IMR-90 (cell line): Measurements from ENCODE around the gene ABHD3. TPM values are rescaled to one million over a fixed set of nuclear protein-coding genes. Genes with fewer than 3 reads are reported as not detected.

ENCODE experiments used
- ATAC-seq: fragments of 200-7000 bp; cut with Tn5 transposase; 2 replicates; pipeline ENCODE4 v1.9.1; 2020; ENCODE audit warnings: low read depth, mild to moderate bottlenecking, moderate library complexity
- BruUV-seq: library from RNA; stranded (reverse); fragments of 400-500 nt; replicated peaks from 2 replicates; lab custom pipeline; 2021; lab: Mats Ljungman, UMichigan
- CTCF ChIA-PET: fragments of 300-600 bp; formaldehyde crosslinking; extraction: SDS; loops from one replicate; lab custom pipeline; 2021; ENCODE audit warnings: antibody characterized with exemption; lab: Yijun Ruan, JAX
- POLR2A ChIA-PET: fragments of 300-600 bp; sonication (Branson Sonifier 250); formaldehyde crosslinking; loops from one replicate; lab custom pipeline; 2022; ENCODE audit warnings: antibody characterized with exemption; ENCODE audit not compliant: unreplicated experiment; lab: Charles Lee
- DNase-seq: peaks from one replicate; pipeline ENCODE4 v3.0.0; 2013
- H2AFZ ChIP-seq: replicated peaks from 2 replicates; pipeline ENCODE3; 2013; ENCODE audit warnings: low read length, mild to moderate bottlenecking; ENCODE audit not compliant: poor library complexity
- H2AK5ac ChIP-seq: 2 replicates; pipeline ENCODE4 v1.6.1; 2013; ENCODE audit warnings: low read depth, low read length, inconsistent platforms
- H2AK9ac ChIP-seq: replicated peaks from 2 replicates; pipeline ENCODE3; 2013; ENCODE audit warnings: mild to moderate bottlenecking, low read depth, low read length, moderate library complexity; ENCODE audit not compliant: poor library complexity
- H2BK120ac ChIP-seq: 2 replicates; pipeline ENCODE4 v1.6.1; 2013; ENCODE audit warnings: low read depth, low read length, inconsistent platforms
- H2BK15ac ChIP-seq: 3 replicates; pipeline ENCODE4 v1.6.1; 2013; ENCODE audit warnings: low read depth, low read length, inconsistent platforms
- H2BK20ac ChIP-seq: 2 replicates; pipeline ENCODE4 v1.6.1; 2013; ENCODE audit warnings: low read depth, mild to moderate bottlenecking, inconsistent platforms, low read length, moderate library complexity
- H2BK5ac ChIP-seq: 2 replicates; pipeline ENCODE4 v1.6.1; 2013; ENCODE audit warnings: mild to moderate bottlenecking, low read depth, low read length, inconsistent platforms; ENCODE audit not compliant: poor library complexity, severe bottlenecking
- H3K14ac ChIP-seq: replicated peaks from 2 replicates; pipeline ENCODE4 v1.6.1; 2013; ENCODE audit warnings: low read depth, low read length, inconsistent platforms
- H3K18ac ChIP-seq: 2 replicates; pipeline ENCODE4 v1.6.1; 2013; ENCODE audit warnings: low read depth, low read length, control low read depth
- H3K23ac ChIP-seq: 2 replicates; pipeline ENCODE4 v1.6.1; 2013; ENCODE audit warnings: low read depth, low read length, inconsistent platforms
- H3K27ac ChIP-seq: 2 replicates; pipeline ENCODE4 v1.5.1; 2013; ENCODE audit warnings: mild to moderate bottlenecking, control low read depth, low read length; ENCODE audit not compliant: insufficient read depth
- H3K27me3 ChIP-seq: 2 replicates; pipeline ENCODE4 v1.6.1; 2013; ENCODE audit warnings: low read length; ENCODE audit not compliant: control insufficient read depth, insufficient read depth
- H3K36me3 ChIP-seq: 2 replicates; pipeline ENCODE4 v1.6.1; 2013; ENCODE audit warnings: low read length, mixed read lengths; ENCODE audit not compliant: control insufficient read depth, insufficient read depth
- H3K4ac ChIP-seq: 2 replicates; pipeline ENCODE4 v1.6.1; 2013; ENCODE audit warnings: low read depth, low read length, inconsistent platforms
- H3K4me1 ChIP-seq: 2 replicates; pipeline ENCODE4 v1.6.1; 2013; ENCODE audit warnings: low read length, mixed read lengths; ENCODE audit not compliant: control insufficient read depth, insufficient read depth
- H3K4me2 ChIP-seq: 2 replicates; pipeline ENCODE4 v1.6.1; 2013; ENCODE audit warnings: low read depth, mild to moderate bottlenecking, control low read depth, low read length, moderate library complexity
- H3K4me3 ChIP-seq: 2 replicates; pipeline ENCODE4 v1.5.1; 2013; ENCODE audit warnings: low read depth, mild to moderate bottlenecking, control low read depth, low read length, moderate library complexity; ENCODE audit not compliant: insufficient read depth
- H3K56ac ChIP-seq: 2 replicates; pipeline ENCODE4 v1.6.1; 2013; ENCODE audit warnings: low read length, inconsistent platforms; ENCODE audit not compliant: insufficient read depth; ENCODE audit errors: extremely low read depth
- H3K79me1 ChIP-seq, 2 experiments: 2 replicates each; pipeline ENCODE4 v1.6.1; 2013; ENCODE audit warnings: low read length in 2 of 2, inconsistent platforms in 1 of 2, low read depth in 1 of 2
- H3K9ac ChIP-seq: 2 replicates; pipeline ENCODE4 v1.6.1; 2013; ENCODE audit warnings: low read depth, low read length, control low read depth
- H3K9me1 ChIP-seq: 2 replicates; pipeline ENCODE4 v1.6.1; 2013; ENCODE audit warnings: low read length, inconsistent platforms; ENCODE audit not compliant: insufficient read depth
- H3K9me3 ChIP-seq: 2 replicates; pipeline ENCODE4 v1.6.1; 2013; ENCODE audit warnings: low read length; ENCODE audit not compliant: control insufficient read depth, insufficient read depth
- H4K20me1 ChIP-seq: 2 replicates; pipeline ENCODE4 v1.6.1; 2013; ENCODE audit warnings: low read length, inconsistent platforms; ENCODE audit not compliant: insufficient read depth
- H4K5ac ChIP-seq: 2 replicates; pipeline ENCODE4 v1.6.1; 2013; ENCODE audit warnings: mild to moderate bottlenecking, low read depth, low read length, control low read depth
- H4K8ac ChIP-seq, 2 experiments: 2 replicates each; pipeline ENCODE4 v1.6.1; 2013; ENCODE audit warnings: low read depth in 2 of 2, low read length in 2 of 2, control low read depth in 1 of 2, inconsistent platforms in 1 of 2
- H4K91ac ChIP-seq: 2 replicates; pipeline ENCODE4 v1.6.1; 2013; ENCODE audit warnings: low read depth, low read length, inconsistent platforms; ENCODE audit not compliant: insufficient read depth
- CEBPB ChIP-seq: IDR thresholded peaks from 2 replicates; pipeline ENCODE4 v1.6.1; 2012; ENCODE audit warnings: low read depth, low read length, improper control_type of control experiment
- MAZ ChIP-seq: IDR thresholded peaks from 2 replicates; pipeline ENCODE4 v1.6.1; 2012; ENCODE audit warnings: low read depth, mild to moderate bottlenecking, low read length, improper control_type of control experiment, moderate library complexity, borderline replicate concordance
- NFE2L2 ChIP-seq: fragments of 150-350 bp; IDR thresholded peaks from 2 replicates; pipeline ENCODE4 v1.6.1; 2016; ENCODE audit warnings: low read depth, mild to moderate bottlenecking, low read length
- POLR2A ChIP-seq: IDR thresholded peaks from 2 replicates; pipeline ENCODE4 v1.6.1; 2012; ENCODE audit warnings: mild to moderate bottlenecking, low read depth, low read length
- RCOR1 ChIP-seq: IDR thresholded peaks from 2 replicates; pipeline ENCODE4 v1.6.1; 2012; ENCODE audit warnings: mild to moderate bottlenecking, low read length, improper control_type of control experiment; ENCODE audit not compliant: insufficient replicate concordance
- RFX5 ChIP-seq: IDR thresholded peaks from 2 replicates; pipeline ENCODE4 v1.8.0; 2012; ENCODE audit warnings: low read depth, mild to moderate bottlenecking, low read length, moderate library complexity
- WGBS, 2 experiments: methylation state at CpG; one replicate each; pipeline versions ENCODE4 v1.1.5 to v1.1.7; 2013; ENCODE audit warnings: missing lambda C conversion rate in 2 of 2; ENCODE audit not compliant: insufficient read length in 1 of 2; ENCODE audit errors: extremely low coverage in 2 of 2; 5-methylcytosine and 5-hydroxymethylcytosine counted together
- dilution Hi-C: fragments of 300-500 bp; cut with HindIII; formaldehyde crosslinking; loops from one replicate; pipeline ENCODE4 v1.14.3; 2018; ENCODE audit warnings: low sequenced_read_pairs; ENCODE audit not compliant: unreplicated experiment
- in situ Hi-C: fragments of 300-500 bp; cut with MboI; formaldehyde crosslinking; loops from 3 replicates; pipeline ENCODE4 v1.14.3; 2019; ENCODE audit warnings: low sequenced_read_pairs, inconsistent platforms, mixed read lengths
- intact Hi-C: fragments of 100-400 bp; cut with micrococcal nuclease; formaldehyde crosslinking; loops from 2 replicates; pipeline ENCODE4 v1.10.0; 2022
- polyA plus RNA-seq, 3 experiments: library from polyadenylated mRNA; depleted of rRNA; stranded (reverse); fragments of >200 nt; gene quantifications; 2 replicates each; pipeline ENCODE4 v1.2.3, GENCODE V29; 2012; ENCODE audit warnings: low replicate concordance in 1 of 3
- total RNA-seq: library from RNA; depleted of rRNA; stranded (reverse); fragments of >200 nt; gene quantifications from 2 replicates; pipeline ENCODE4 v1.2.3, GENCODE V29; 2012
- TF ChIP-seq, protein P1 (sequence below): fragments of 150-350 bp; IDR thresholded peaks from 2 replicates; pipeline ENCODE4 v1.6.1; 2017; ENCODE audit warnings: mild to moderate bottlenecking, antibody characterized with exemption, low read length, low read depth

ABHD3 gene
- total and polyA plus RNA-seq, 2 of the 4 experiments (the other 2 are of a cell fraction) = 4.5 to 5.5 TPM

DNA sequence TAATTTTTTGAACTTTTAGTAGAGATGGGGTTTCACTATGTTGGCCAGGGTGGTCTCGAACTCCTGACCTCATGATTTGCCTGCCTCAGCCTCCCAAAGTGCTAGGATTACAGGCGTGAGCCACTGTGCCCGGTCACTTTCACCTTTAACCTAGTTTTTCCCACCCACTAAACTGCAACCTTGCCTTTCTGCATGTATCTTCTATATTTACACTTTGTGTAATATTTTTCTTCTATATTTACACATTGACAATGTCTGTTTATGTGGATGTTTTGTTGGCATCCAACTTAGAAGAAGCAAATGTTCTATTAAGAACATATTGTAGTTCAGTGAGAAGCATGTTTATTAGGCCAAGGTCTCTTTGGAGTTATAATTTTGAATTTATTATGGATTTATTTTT is 65.8 kb downstream of the ABHD3 start:
- Histone ChIP-seq H3K4me2 (no peak overlapping the region), H2BK120ac (no peak overlapping the region), H3K36me3 (peaks cover 3% of the 10 kb centered on the region), H3K4me3 (no peak overlapping the region), H3K79me1 (no peaks in the 10 kb centered on the region; a peak in 1 of 4 replicates), H2AK5ac (no peak overlapping the region), H3K9me1 (no peaks in the 10 kb centered on the region), H3K4me1 (no peaks in the 10 kb centered on the region), H3K18ac (no peak overlapping the region), H3K9me3 (no peaks in the 10 kb centered on the region), H2BK20ac (no peak overlapping the region), H4K8ac (no peak overlapping the region), H3K23ac (no peak overlapping the region), H4K20me1 (no peaks in the 10 kb centered on the region), H2BK15ac (no peak overlapping the region), H3K56ac (no peak overlapping the region), H3K9ac (no peak overlapping the region), H2BK5ac (no peak overlapping the region), H3K4ac (no peak overlapping the region), H4K5ac (no peak overlapping the region), H3K14ac (no peak overlapping the region), H2AK9ac (no peak overlapping the region), H4K91ac (no peak overlapping the region), H3K27ac (no peak overlapping the region), H2AFZ (no peak overlapping the region), H3K27me3 (no peaks in the 10 kb centered on the region)
- DNase-seq (no peak), ATAC-seq (no peak)
- no CpG with 5 or more reads among the region's 3 CpGs for WGBS, 2 experiments
- no TSS peak for BruUV-seq
- intact Hi-C loops = no loop called here
- TF ChIP-seq RFX5 = no peak
- TF ChIP-seq POLR2A = no peak
- TF ChIP-seq, protein P1, sequence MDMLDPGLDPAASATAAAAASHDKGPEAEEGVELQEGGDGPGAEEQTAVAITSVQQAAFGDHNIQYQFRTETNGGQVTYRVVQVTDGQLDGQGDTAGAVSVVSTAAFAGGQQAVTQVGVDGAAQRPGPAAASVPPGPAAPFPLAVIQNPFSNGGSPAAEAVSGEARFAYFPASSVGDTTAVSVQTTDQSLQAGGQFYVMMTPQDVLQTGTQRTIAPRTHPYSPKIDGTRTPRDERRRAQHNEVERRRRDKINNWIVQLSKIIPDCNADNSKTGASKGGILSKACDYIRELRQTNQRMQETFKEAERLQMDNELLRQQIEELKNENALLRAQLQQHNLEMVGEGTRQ = no peak
- TF ChIP-seq CEBPB = no peak
- TF ChIP-seq NFE2L2 = no peak
- no peak for TF ChIP-seq MAZ
- TF ChIP-seq RCOR1 = no peak
- in situ Hi-C loops = no loop called here
- CTCF ChIA-PET = no interaction called here
- dilution Hi-C loops = no loop called here
- POLR2A ChIA-PET = no interaction called here
